Measurements from ENCODE around the gene GNG13.
"Not testable (repeated sequence)": the region's sequence is repeated elsewhere in the genome, so short reads cannot be mapped to it uniquely, and the experiment has no call there.

Gene GNG13

GRCh38 chr16:761625-762513 is 38.7 kb downstream of the GNG13 start:
- no peak for DNase-seq (ENCODE audit: low read depth)

DNA sequence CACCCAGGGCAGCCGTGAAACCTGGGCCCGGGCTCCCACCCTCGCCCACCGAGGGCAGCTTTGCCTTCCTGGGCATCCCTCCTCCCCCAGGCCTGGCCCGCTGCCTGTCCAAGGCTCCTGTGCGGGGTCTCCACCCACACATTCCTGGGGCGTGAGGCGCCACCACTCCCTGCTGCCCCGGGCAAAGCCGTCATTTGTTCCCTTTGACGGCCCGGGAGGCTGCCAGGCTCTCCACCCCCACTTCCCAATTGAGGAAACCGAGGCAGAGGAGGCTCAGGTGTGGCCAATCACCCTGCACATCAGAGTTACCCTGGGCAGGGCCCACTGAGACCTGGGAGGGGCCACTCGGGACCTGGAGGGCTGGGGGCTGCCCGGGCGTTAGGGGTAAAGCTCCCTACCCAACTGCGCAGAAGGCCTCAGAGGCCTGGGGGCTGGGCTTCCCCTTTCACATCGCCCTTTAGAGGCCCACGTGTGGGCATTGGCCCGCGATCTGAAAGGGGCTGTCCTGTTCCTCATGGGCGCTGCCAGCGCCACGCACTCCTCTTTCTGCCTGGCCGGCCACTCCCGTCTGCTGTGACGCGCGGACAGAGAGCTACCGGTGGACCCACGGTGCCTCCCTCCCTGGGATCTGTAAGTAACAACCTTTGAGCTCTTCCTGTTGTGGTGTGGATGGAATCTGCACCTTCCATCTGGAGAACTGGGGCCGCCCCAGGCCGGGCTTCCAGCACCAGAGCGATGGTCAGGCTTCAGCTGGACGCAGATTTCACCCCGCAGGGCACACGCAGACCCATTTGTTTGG is 39.8 kb downstream of the GNG13 start, which contains the start of gene MSLN:
Gene MSLN (plus strand): TSS at position 190 of the 799 bp plus-strand sequence. CDS start 1,947 bp downstream, outside the sequence.
- DNase-seq (ENCODE audit: low read depth): peak; percentile 51

DNA sequence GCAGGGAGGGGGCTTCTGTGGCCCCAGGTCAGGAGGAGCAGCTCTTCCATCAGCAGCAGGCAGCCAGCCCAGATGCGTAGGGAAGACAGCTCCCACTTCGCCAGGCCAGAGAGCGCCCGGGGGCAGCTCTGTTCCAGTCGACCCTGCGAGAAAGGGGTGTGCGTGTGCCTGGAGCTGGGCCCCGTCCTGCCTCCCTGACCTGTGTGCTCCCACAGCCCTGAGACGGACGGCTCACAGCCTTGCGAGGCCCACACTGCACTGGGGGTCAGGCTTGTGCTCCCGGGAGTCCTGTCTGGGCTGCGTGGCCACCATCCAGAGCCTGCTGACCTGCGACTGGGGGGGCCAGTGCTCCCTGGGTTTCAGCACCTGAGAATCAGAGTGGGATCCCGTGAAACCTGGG is 40.5 kb downstream of the GNG13 start:
- no peak for DNase-seq (ENCODE audit: low read depth)

GRCh38 chr16:759110-759910 is 41.2 kb downstream of the GNG13 start:
- no peak for DNase-seq (ENCODE audit: low read depth)

DNA sequence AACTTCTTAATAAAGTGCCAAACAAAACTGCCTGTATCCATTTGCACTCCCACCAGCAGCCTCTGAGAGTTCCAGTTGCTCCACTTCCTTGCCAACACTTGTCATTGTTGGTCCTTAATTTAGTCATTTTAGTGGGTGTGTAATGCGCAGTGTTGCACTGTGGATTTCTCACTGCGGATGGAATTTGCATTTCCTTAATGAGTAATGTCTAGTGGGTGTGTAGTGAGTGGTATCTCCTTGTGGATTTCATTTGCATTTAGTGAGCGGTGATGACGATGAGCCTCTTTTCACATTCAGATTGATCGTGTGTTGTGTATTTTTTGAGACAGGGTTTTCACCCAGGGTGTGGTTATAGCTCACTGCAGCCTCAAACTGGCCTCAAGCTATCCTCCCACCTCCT is 44.1 kb downstream of the GNG13 start:
- no peak for DNase-seq (ENCODE audit: low read depth)

DNA sequence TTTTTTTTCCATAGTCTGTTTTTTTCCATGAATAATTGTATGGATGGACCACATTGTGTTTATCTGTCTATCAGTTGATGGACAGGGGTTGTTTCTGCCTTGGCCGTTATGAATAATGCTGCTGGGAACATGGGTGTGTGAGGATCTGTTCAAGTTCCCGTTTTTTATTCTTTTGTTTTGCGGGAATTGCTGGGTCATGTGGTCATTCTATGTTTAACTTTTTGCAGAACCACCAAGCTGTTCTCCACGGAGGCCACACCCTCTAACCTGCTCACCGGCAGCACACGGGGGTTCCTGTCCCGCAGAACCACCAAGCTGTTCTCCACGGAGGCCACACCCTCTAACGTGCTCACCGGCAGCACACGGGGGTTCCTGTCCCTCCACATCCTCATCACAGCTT is 45.9 kb downstream of the GNG13 start:
- no peak for DNase-seq (ENCODE audit: low read depth)

DNA sequence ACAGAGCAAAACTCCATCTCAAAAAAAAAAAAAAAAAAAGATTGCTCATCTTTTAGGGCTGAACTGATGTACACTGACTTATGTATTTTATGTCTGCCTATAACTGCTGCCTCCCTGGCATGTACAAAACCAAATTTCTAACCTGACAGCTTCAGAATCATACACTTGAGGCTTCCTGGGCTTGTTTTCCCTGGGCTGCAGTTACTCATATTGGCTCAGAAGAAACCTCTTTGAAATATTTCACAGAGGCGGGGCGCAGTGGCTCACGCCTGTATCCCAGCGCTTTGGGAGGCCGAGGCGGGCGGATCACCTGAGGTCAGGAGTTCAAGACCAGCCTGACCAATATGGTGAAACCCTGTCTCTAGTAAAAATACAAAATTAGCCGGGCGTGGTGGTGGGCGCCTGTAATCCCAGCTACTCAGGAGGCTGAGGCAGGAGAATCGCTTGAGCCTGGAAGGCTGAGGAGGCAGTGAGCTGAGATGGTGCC is 46.4 kb downstream of the GNG13 start:
- not testable (repeated sequence) for DNase-seq (ENCODE audit: low read depth)

GRCh38 chr16:752007-752312 is 48.6 kb downstream of the GNG13 start:
- no peak for DNase-seq (ENCODE audit: low read depth)

DNA sequence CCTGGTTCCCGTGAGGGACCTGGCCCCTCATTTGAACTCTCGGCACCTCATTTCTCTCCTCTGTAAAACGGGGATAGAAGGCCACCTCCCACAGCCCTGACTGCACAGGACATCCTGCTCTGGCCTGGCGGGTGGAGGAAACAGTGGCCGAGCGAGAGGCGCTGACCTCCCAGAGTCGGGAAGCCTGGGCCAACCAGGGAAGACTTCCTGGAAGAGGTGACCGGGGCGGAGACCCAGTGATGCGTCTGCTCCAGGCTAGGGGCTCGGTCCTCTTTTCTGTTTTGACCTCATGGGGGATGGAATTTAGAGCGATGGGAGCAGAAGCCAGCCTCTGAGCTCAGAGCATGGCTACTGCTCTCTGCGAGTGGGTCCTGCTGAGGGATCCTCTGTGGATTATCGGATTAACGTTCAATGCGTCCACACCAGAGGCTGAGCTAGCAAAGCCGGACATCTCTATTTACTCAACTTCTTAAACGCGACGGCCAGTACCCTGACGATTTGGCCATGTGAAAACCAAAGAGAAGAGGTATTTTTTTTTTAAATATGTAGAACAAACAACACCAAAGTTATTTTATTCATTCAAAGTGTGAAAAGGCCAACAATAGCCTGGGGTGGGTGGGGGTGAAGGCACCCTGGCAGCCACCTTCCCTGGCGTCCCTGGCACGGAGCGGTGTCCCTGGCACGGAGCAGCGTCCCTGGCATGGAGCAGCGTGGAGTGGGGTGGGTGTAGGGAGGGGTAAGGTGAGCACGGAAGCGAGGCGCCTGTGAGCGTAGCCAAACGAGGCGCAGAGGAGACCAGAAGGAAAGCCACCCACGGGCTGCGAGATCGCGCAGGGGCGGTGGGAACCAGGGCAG is 49.2 kb downstream of the GNG13 start:
- no peak for DNase-seq (ENCODE audit: low read depth)

DNA sequence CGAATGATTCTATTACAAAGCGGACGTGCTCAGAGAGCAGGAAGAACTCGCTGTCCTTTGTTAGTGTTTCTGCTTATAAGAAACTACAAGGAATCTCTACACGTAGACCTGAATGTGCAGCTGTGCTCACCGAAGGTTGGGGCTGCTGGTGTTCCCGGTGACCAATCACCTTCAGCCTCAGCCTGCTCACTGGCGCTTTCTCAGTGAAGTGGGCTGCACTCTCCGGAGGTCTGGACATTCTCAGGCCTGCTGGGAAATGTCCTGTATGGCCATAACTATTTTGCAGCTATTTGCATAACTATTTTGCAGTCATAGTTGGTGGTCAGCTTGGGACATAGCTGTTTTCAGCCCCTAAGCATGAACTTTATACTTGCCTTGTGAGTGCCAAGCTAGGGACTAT is 50.0 kb downstream of the GNG13 start:
- DNase-seq (ENCODE audit: low read depth): peak; percentile 68

GRCh38 chr16:749010-749409 is 51.5 kb downstream of the GNG13 start:
- DNase-seq (ENCODE audit: low read depth): peak; percentile 98

All from amniotic epithelial cell (primary cell).